D721Med (cell line): ENCODE data around the gene PIGU.

Experiments
- DNase-seq: peaks from one replicate; pipeline ENCODE4 v3.0.0; 2011; ENCODE audit warnings: low spot score; ENCODE audit not compliant: insufficient read length
- FAIRE-seq: peaks from 2 replicates; lab custom pipeline; 2011; peaks lifted over from hg19 to GRCh38; lab: Jason Lieb, UNC
- CTCF ChIP-seq: IDR thresholded peaks from 2 replicates; pipeline ENCODE4 v1.5.1; 2012; ENCODE audit warnings: mild to moderate bottlenecking, control low read depth; ENCODE audit not compliant: insufficient read depth; ENCODE audit errors: missing control alignments

PIGU gene

GRCh38 chr20:34542439-34542838 is 134.5 kb downstream of the PIGU start:
- TF ChIP-seq CTCF: no peak
- no peak for DNase-seq
- no peak for FAIRE-seq

DNA sequence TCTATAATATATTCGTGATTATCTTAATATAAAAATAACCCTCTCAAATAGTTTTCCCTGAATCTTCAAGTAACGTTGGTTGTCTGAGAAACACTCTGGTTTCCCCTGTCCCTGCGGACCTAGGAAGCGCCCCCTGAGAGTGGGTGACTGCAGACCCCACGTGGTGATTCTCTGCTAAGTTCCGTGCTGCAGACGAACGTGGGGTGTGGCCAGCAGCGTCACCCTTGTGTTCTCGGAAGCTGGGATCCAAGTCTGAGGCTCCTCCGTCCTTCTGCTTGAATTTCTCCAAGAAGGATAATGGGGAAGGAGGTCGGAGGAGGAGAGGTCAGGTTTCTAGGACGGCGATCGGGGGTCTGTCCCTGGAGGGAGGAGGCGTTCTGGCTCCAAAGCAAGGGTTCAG is 135.0 kb downstream of the PIGU start:
- DNase-seq: no peak
- no peak for FAIRE-seq
- no peak for TF ChIP-seq CTCF

DNA sequence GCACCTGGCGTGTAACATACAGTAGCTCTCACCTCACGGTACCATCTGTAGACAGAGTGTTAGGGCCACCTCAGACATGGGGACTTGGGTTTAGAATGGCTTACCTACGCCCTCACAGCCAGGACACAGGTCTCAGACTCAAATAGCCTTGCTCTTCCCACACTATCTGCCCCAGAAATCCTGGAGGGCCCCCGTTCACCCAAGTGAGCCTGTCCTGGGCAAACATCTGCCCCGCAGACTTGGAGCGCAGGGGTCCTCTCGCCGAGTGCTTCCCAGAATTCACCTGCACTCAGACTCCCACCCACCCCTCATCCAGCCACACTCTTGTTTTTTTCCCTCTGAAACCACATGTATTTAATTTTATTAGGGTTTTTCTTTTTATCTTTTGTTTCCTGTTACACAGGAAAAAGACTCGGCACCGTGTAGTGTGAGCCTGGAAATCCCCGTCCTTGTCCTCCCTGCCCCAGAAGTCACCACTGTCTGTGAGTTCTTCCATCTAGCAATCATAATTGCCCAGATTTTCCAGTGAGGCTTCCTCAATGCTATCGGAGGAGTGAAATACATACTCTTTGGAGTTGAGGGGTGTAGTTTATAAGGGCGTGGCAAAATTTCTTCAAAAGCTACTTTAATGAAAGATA is 135.5 kb downstream of the PIGU start:
- DNase-seq (no peak), FAIRE-seq (no peak)
- TF ChIP-seq CTCF: no peak

DNA sequence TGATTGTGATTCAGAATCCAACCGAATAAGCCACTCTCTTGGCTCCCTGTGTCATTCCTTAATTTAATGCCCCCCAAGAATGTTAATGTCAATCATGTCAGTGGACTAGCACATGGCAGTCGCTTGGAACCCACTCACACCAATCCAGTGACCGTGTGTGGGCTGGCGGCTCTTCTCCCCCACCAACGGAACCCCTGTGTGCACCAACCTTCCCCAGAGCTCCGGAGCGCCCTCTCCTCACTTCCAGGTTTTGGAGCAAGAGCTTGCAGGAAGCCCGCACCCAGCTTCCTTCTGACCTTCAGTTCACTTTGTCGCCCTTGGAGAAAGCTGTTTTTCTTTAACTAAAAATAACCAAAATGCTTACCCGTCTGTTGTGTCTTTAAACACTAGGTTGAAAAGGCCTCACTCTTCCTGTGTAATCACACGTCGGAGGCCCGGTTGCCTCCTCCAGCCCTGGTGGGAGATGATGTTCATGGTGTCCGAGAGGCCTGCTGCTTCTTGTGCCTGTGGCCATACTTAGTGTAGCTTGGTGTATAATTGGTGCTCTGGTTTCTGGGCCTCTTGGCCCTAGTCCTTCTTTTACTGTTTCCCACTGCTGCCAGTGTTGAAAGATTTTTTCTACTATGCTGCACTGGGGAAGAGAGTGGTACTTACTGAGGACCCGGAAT is 136.2 kb downstream of the PIGU start:
- TF ChIP-seq CTCF: no peak
- FAIRE-seq (no peak), DNase-seq (no peak)

- DNase-seq (no peak), FAIRE-seq (no peak)
- TF ChIP-seq CTCF: no peak
Measured at GRCh38 chr20:34539756-34540155, 137.1 kb downstream of the PIGU start.

DNA sequence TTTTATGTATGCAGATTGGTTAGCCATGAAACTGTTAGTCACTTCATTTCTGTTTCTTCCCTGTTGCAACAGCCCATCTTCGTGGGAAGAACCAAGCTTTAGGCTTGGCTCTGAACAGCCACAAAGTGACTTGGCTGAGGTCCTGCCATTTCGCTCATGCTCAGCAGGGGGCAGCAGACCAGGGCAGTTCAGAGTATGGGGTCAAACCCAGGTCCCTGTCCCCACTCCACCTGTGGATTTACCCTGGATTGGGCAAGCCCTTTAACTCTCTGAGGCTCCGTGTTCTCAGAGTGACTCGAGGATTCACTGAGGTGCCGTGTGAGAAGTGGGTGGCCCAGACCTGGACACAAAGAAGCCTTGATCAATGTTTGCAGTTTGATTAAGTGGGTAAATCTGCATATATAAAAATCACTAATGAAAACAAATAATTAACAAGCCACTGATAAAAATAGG is 138.2 kb downstream of the PIGU start:
- TF ChIP-seq CTCF: peak; percentile 64
- DNase-seq (no peak), FAIRE-seq (no peak)

DNA sequence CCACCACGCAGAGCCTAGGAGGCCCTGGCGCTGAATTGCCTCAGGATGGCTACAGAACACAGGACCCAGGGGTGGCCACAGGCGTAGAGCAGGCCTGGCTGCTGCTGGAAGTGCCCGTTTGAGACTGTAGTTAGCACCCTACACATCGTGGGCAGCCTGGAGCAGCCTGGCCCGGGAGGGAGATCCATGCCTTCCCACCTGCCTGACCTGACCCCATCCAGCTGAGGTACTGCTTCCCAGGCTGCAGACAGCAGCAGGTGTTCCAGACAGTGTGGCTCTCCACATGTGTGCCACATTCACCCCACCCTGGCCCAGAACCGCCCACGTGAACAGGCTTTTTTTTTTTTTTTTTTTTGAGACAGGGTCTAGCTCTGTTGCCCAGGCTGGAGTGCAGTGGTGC is 139.2 kb downstream of the PIGU start:
- FAIRE-seq (no peak), DNase-seq (no peak)
- no peak for TF ChIP-seq CTCF
